ENCODE data around the gene CDADC1.
A peak's percentile ranks its signal among the peaks of the same experiment; 100 is the strongest.

CDADC1 gene

GRCh38 chr13:49235856-49236431 is 11.8 kb upstream of the CDADC1 start:
- DNase-seq, result no peak

GRCh38 chr13:49238621-49239020 is 9.1 kb upstream of the CDADC1 start:
- DNase-seq, result no peak

- peak in 1 of 56 donors; percentile 10 for DNase-seq
Measured at GRCh38 chr13:49240017-49240416, 7.7 kb upstream of the CDADC1 start.

GRCh38 chr13:49241296-49241695 is 6.4 kb upstream of the CDADC1 start:
- DNase-seq, result no peak

GRCh38 chr13:49245101-49245500 is 2.6 kb upstream of the CDADC1 start:
- DNase-seq, result no peak

GRCh38 chr13:49246850-49247642 is 679 bp upstream of the CDADC1 start:
- no peak for DNase-seq

GRCh38 chr13:49248622-49249002 is 887 bp downstream of the CDADC1 start:
- DNase-seq, result peak in 1 of 56 donors; percentile 24

GRCh38 chr13:49251326-49251725 is 3.6 kb downstream of the CDADC1 start:
- no peak for DNase-seq

- no peak for DNase-seq
Measured at GRCh38 chr13:49253310-49253709, 5.6 kb downstream of the CDADC1 start.

GRCh38 chr13:49254007-49254406 is 6.3 kb downstream of the CDADC1 start:
- no peak for DNase-seq

GRCh38 chr13:49256841-49257240 is 9.1 kb downstream of the CDADC1 start:
- no peak for DNase-seq

- DNase-seq, result no peak
Measured at GRCh38 chr13:49258089-49258796, 10.5 kb downstream of the CDADC1 start.

GRCh38 chr13:49259586-49259985 is 11.9 kb downstream of the CDADC1 start:
- no peak for DNase-seq

GRCh38 chr13:49262634-49263033 is 14.9 kb downstream of the CDADC1 start:
- no peak for DNase-seq

- no peak for DNase-seq
Measured at GRCh38 chr13:49265822-49266221, 18.1 kb downstream of the CDADC1 start.

GRCh38 chr13:49271264-49271663 is 23.5 kb downstream of the CDADC1 start:
- no peak for DNase-seq

GRCh38 chr13:49272296-49272695 is 24.6 kb downstream of the CDADC1 start:
- DNase-seq, result no peak

- DNase-seq, result no peak
Measured at GRCh38 chr13:49278211-49278610, 30.5 kb downstream of the CDADC1 start.

- DNase-seq, result no peak
Measured at GRCh38 chr13:49279112-49279511, 31.4 kb downstream of the CDADC1 start.

GRCh38 chr13:49279885-49280284 is 32.2 kb downstream of the CDADC1 start:
- no peak for DNase-seq

GRCh38 chr13:49287995-49288394 is 40.3 kb downstream of the CDADC1 start:
- no peak for DNase-seq

- no peak for DNase-seq
Measured at GRCh38 chr13:49288458-49288857, 40.7 kb downstream of the CDADC1 start.
